Activated CD4-positive, alpha-beta T cell treated with anti-CD3 and anti-CD28 coated beads, Interleukin-10, Interleukin-2, amounts not matched to agents 100 ng/mL and 50 ng/mL, durations not matched to agents 16 hours and 8 hours (primary cell): ENCODE measurements around the gene IGLL1.
"Not testable (repeated sequence)": the region's sequence is repeated elsewhere in the genome, so short reads cannot be mapped to it uniquely, and the experiment has no call there.

Source experiments
- DNase-seq: peaks from one replicate; pipeline ENCODE4 v3.0.0-alpha.2; 2020

Gene IGLL1

GRCh38 chr22:23591201-23591791 is 11.2 kb upstream of the IGLL1 start:
- peak; percentile 62 for DNase-seq

- no peak for DNase-seq
Observed at GRCh38 chr22:23583836-23584235, 3.7 kb upstream of the IGLL1 start.

- no peak for DNase-seq
Observed at GRCh38 chr22:23583153-23583552, 3.1 kb upstream of the IGLL1 start.

- no peak for DNase-seq
Observed at GRCh38 chr22:23581260-23581650, 1.2 kb upstream of the IGLL1 start.

GRCh38 chr22:23580576-23581259 is 628 bp upstream of the IGLL1 start:
- peak; percentile 16 for DNase-seq

- DNase-seq, result no peak
Observed at GRCh38 chr22:23579280-23579679, 810 bp downstream of the IGLL1 start.

- no peak for DNase-seq
Observed at GRCh38 chr22:23578306-23578705, 1.8 kb downstream of the IGLL1 start.

GRCh38 chr22:23576681-23577080 is 3.4 kb downstream of the IGLL1 start:
- DNase-seq, result no peak

- DNase-seq, result no peak
Observed at GRCh38 chr22:23575601-23576000, 4.5 kb downstream of the IGLL1 start.

GRCh38 chr22:23574877-23575276 is 5.2 kb downstream of the IGLL1 start:
- DNase-seq, result no peak

GRCh38 chr22:23574371-23574811 is 5.7 kb downstream of the IGLL1 start:
- no peak for DNase-seq

- DNase-seq, result not testable (repeated sequence)
Observed at GRCh38 chr22:23573701-23574235, 6.3 kb downstream of the IGLL1 start.

- not testable (repeated sequence) for DNase-seq
Observed at GRCh38 chr22:23573106-23573505, 7.0 kb downstream of the IGLL1 start.

- no peak for DNase-seq
Observed at GRCh38 chr22:23571486-23571885, 8.6 kb downstream of the IGLL1 start.

GRCh38 chr22:23570681-23571080 is 9.4 kb downstream of the IGLL1 start:
- DNase-seq, result no peak

- DNase-seq, result no peak
Observed at GRCh38 chr22:23569716-23570115, 10.4 kb downstream of the IGLL1 start.

- no peak for DNase-seq
Observed at GRCh38 chr22:23569291-23569690, 10.8 kb downstream of the IGLL1 start.

- DNase-seq, result no peak
Observed at GRCh38 chr22:23566705-23567475, 13.2 kb downstream of the IGLL1 start.

GRCh38 chr22:23565915-23566704 is 14.0 kb downstream of the IGLL1 start:
- no peak for DNase-seq

- peak; percentile 11 for DNase-seq
Observed at GRCh38 chr22:23565305-23565914, 14.7 kb downstream of the IGLL1 start.

GRCh38 chr22:23564276-23564675 is 15.8 kb downstream of the IGLL1 start:
- no peak for DNase-seq

- no peak for DNase-seq
Observed at GRCh38 chr22:23563111-23563510, 17.0 kb downstream of the IGLL1 start.
